ACHN (cell line): ENCODE results near the gene SCRN3.
"Not testable (repeated sequence)": the region's sequence is repeated elsewhere in the genome, so short reads cannot be mapped to it uniquely, and the experiment has no call there.

Experiments
- DNase-seq: peaks from one replicate; pipeline ENCODE4 v3.0.0-alpha.2; 2015
- in situ Hi-C: cut with HindIII; loops from 2 replicates; pipeline ENCODE4 v1.10.0; 2017; ENCODE audit warnings: low sequenced_read_pairs, low pct_ligation_motif_present, low pct_unique_long_range_greater_than_20kb

The SCRN3 gene, protein sequence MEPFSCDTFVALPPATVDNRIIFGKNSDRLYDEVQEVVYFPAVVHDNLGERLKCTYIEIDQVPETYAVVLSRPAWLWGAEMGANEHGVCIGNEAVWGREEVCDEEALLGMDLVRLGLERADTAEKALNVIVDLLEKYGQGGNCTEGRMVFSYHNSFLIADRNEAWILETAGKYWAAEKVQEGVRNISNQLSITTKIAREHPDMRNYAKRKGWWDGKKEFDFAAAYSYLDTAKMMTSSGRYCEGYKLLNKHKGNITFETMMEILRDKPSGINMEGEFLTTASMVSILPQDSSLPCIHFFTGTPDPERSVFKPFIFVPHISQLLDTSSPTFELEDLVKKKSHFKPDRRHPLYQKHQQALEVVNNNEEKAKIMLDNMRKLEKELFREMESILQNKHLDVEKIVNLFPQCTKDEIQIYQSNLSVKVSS

GRCh38 chr2:174395284-174395968 lies at the start of gene SCRN3:
SCRN3 (plus strand) TSS chr2:174395730; CDS start chr2:174398284, 2,554 bp downstream.
- peak; percentile 73 for DNase-seq
- in situ Hi-C loops = no loop called here

DNA sequence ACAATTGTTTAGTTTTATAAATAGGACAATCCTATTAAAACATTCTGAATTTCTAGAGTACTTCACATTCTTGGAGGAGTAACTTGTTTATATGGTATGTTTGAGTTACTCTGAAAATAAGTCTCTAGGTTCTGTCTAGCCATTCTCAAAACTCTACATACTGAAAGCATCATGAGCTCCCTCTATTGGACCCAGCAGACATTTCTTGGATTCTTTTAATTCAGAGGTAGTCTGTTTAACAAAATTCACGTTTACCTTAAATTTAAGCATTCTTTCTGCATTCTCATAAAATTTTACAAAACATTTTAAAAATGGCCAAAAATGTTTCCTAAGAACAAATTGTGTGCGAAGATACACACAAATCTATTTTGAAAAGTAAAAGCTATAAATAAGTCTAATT lies 45.5 kb upstream of the SCRN3 start:
- in situ Hi-C loops = no loop called here
- peak; percentile 47 for DNase-seq

DNA sequence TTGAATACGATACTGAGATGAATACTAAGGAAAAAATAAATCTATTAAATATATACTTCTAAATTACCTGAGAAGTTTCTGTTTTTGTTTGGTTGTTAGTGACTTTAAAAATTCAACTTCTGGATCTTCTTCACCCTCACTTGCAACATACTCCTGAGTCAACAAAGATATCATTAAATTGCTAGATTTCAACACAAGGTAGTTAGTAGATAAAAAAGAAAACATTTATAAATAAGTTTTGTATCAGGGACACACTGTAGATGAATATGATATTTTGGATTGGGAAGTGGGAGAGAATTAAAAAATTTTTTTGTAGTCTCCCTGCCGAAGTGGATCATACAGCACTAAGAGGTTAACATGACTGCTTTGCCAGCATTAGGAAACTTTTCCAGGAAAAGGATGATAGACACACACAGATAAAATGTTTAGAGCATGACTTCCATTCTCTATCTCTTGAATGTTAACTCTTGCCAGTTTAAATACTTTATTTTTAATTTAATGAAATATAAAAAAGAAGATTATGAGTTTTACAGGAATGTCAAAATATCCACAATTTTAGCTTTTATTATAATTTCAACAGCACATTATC lies 44.8 kb upstream of the SCRN3 start:
- DNase-seq = no peak
- in situ Hi-C loops = no loop called here

GRCh38 chr2:174353004-174353403 lies 42.5 kb upstream of the SCRN3 start:
- no peak for DNase-seq
- in situ Hi-C loops = no loop called here

DNA sequence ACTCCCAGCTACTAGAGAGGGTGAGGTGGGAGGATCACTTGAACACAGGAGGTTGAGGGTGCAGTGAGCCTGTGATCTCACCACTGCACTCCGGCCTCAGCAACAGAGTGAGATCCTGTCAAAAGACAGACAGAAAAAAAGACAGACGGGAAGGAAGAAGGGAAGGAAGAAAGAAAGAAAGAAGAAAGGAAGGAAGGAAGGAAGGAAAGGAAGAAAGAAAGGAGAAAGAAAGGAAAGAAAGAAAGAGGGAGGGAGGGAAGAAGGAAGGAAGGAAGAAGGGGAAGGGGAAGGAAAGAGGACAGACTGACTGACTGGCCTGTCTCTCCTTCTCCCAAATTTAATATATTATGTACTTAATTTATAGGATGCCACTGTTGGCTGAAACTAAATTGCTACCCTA lies 39.2 kb upstream of the SCRN3 start:
- in situ Hi-C loops = no loop called here

GRCh38 chr2:174359663-174360062 lies 35.9 kb upstream of the SCRN3 start:
- in situ Hi-C loops = not testable (repeated sequence)

More for the DNA sequence above, 39.2 kb upstream of the SCRN3 start:
- no peak for DNase-seq

GRCh38 chr2:174362949-174363348 lies 32.6 kb upstream of the SCRN3 start:
- in situ Hi-C loops = no loop called here
- no peak for DNase-seq

More at GRCh38 chr2:174359663-174360062, 35.9 kb upstream of the SCRN3 start:
- DNase-seq = not testable (repeated sequence)

DNA sequence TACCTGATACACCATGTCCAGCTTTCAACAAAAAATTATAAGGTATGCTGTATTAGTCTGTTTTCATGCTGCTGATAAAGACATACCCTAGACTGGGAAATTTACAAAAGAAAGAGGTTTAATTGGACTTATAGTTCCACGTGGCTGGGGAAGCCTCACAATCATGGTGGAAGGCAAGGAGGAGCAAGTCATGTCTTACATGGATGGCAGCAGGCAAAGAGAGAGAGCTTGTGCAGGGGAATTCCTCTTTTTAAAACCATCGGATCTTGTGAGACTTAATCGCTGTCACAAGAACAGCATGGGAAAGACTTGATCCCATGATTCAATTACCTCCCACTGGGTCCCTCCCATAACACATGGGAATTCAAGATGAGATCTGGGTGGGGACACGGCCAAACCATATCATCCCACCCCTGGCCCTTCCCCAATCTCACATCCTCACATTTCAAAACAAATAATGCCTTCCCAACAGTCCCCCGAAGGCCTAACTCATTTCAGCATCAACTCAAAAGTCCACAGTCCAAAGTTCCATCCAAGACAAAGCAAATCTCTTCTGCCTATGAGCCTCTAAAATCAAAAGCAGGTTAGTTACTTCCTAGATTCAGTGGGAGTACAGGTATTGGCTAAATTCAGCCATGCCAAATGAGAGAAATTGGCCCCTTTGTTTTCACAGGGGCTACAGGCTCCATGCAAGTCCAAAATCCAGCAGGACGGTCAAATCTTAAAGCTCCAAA lies 31.9 kb upstream of the SCRN3 start:
- in situ Hi-C loops, DNase-seq: not testable (repeated sequence)

DNA sequence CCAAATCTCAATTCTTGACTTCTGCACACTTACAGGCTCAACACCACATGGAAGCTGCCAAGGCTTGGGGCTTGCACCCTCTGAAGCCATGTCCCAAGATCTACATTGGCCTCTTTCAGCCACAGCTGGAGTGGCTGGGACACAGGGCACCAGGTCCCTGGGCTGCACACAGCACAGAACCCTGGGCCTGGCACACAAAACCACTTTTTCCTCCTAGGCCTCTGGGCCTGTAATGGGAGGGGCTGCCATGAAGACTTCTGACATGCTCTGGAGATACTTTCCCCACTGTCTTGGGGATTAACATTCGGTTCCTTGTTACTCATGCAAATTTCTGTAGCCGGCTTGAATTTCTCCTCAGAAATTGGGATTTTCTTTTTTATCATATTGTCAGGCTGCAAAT lies 30.9 kb upstream of the SCRN3 start:
- in situ Hi-C loops = no loop called here
- no peak for DNase-seq

DNA sequence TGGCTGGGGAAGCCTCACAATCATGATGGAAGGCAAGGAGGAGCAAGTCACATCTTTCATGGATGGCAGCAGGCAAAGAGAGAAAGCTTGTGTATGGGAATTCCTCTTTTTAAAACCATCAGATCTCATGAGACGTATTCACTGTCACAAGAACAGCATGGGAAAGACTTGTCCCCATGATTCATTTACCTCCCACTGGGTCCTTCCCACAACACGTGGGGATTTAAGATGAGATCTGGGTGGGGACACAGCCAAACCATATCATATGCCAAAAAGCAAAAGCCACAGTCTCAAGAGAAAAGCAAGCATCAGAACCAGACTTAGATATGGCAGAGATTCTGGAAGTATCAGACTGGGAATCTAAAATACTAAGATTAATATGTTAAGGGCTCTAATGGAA lies 30.0 kb upstream of the SCRN3 start:
- in situ Hi-C loops = no loop called here
- DNase-seq = no peak

DNA sequence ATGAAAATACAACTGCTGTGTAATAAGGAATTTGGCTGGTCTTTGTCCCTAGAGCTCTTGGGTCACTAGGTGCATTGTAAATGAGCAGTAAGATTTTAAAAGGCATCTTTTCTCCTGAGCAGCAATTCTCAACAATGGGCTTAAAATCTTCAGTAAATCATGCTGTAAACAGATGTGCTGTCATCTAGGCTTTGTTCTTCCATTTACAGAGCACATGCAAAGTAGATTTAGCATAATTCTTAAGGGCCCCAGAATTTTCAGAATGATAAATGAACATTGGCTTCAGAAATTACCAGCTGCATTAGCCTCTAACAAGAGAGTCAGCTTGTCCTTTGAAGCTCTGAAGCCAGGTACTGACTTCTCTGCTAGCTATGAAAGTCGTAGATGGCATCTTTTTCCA lies 26.8 kb upstream of the SCRN3 start:
- in situ Hi-C loops = no loop called here
- no peak for DNase-seq

DNA sequence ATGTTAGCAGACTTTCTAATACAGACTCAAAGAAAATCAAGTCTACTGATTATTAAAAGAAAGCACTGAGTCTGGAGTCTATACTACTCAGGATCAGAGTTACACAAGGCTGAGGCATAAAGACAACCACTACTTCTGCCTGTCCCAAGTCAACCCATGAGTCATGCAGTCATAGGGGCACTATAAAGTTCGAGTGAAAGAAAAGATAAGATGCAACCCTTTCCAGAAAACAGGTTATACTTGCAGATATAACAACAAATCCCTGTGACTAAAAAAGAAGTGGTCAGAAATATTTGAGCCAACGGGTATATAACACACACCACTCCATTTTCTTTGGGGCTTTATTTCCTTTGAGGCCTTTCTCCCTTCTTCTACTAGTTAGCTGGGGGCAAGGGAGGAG lies 18.6 kb upstream of the SCRN3 start:
- DNase-seq = no peak

GRCh38 chr2:174383796-174384195 lies 11.7 kb upstream of the SCRN3 start:
- DNase-seq = no peak
- in situ Hi-C loops = no loop called here

More for the DNA sequence above, 18.6 kb upstream of the SCRN3 start:
- in situ Hi-C loops = no loop called here

DNA sequence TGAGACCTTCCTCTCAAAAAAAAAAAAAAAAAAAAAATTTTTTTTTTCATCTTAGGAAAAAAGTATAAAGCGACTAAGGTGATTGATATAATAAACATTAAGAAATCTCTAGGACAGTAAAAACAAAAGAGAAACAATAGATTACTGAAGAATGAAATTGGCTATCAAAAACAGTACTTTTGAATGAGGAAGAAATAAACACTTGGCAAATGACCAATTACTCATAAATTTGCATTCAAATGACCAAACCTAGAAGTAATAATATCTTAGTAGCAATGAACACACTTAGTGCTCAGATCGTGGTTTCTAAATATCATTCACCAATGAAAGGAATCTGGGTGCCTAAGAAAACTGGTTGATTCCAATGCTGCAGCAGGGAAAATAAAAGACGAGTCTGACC lies 10.3 kb upstream of the SCRN3 start:
- in situ Hi-C loops = no loop called here
- no peak for DNase-seq

- in situ Hi-C loops, DNase-seq: not testable (repeated sequence)
Measured at GRCh38 chr2:174388706-174389105, 6.8 kb upstream of the SCRN3 start.

DNA sequence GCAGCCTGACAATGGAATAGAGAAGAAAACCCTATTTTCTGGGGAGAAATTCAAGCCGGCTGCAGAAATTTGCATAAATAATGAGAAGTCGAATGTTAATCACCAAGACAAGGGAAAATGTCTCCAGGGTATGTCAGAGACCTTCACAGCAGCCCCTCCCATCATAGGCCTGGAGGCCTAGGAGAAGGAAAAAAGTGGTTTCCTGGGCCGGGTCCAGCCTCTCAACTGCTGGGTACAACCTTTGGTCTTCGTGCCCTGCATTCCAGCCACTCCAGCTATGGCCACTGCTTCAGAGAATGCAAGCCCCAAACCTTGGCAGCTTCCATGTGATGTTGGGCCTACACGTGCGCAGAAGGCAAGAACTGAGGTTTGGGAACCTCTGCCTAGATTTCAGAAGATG lies 6.0 kb upstream of the SCRN3 start:
- in situ Hi-C loops = no loop called here
- no peak for DNase-seq

GRCh38 chr2:174390303-174390702 lies 5.2 kb upstream of the SCRN3 start:
- DNase-seq, in situ Hi-C loops: not testable (repeated sequence)

DNA sequence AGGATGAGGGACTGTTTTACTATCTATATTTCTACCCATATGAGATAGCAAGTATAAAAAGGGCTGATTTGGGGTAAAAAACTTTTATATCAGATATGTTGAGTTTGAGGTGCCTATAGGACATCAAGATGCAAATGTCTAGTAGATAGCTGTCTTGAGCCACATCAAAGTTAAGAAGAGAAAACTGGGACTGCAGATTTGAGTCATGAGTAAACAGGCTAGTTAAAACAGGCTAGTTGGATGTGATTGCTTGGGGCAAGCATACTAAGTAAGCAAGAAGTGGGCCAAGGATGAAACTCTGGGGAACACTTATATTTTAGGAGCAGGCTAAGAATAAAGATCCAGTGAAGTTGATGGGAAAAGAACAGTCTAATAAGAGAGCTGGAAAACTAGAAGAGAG lies 2.8 kb upstream of the SCRN3 start:
- in situ Hi-C loops = no loop called here

More for the DNA sequence above, 2.8 kb upstream of the SCRN3 start:
- no peak for DNase-seq
